Liver (tissue), 3 donors: Measurements from ENCODE around the gene EXOC8.

Experiments
- RAD21 ChIP-seq, 2 donors: IDR thresholded peaks; 2 replicates each; pipeline ENCODE4 v1.6.1; 2016; ENCODE audit warnings: antibody characterized with exemption in 2 of 2, mild to moderate bottlenecking in 2 of 2
- TF ChIP-seq, protein P1 (sequence below): fragments of 150-350 bp; IDR thresholded peaks from 2 replicates; pipeline ENCODE4 v1.5.1; 2017; ENCODE audit warnings: improper control_type of control experiment, low read depth, low read length; ENCODE audit not compliant: missing input control
- donor health status: healthy.
- donor health status: healthy.

DNA sequence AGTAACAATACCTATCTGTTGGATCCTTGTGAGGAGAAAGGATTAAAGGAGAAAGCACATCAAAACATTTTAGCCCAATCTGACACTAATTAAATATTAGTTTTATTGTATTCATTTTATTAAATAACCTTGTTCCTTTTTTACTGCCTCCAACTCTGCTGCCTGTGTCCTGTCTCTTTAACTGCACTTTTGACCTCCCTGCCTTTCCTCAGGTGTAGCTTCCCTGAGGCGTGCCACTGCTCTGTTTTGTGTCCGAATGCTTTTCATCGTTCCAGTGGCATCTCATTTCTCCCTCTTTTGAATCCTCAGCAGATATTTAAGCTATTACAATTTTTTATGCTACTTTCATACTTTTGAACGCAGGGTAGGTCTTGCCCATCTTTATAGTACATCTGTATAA is 10.8 kb upstream of the EXOC8 start:
- TF ChIP-seq, protein P1, sequence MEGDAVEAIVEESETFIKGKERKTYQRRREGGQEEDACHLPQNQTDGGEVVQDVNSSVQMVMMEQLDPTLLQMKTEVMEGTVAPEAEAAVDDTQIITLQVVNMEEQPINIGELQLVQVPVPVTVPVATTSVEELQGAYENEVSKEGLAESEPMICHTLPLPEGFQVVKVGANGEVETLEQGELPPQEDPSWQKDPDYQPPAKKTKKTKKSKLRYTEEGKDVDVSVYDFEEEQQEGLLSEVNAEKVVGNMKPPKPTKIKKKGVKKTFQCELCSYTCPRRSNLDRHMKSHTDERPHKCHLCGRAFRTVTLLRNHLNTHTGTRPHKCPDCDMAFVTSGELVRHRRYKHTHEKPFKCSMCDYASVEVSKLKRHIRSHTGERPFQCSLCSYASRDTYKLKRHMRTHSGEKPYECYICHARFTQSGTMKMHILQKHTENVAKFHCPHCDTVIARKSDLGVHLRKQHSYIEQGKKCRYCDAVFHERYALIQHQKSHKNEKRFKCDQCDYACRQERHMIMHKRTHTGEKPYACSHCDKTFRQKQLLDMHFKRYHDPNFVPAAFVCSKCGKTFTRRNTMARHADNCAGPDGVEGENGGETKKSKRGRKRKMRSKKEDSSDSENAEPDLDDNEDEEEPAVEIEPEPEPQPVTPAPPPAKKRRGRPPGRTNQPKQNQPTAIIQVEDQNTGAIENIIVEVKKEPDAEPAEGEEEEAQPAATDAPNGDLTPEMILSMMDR: no peak
- TF ChIP-seq RAD21 (IDR thresholded peaks at IDR 0.05): no peak
